Esophagus muscularis mucosa (tissue), 3 donors: Measurements from ENCODE around the gene EDC3.

Experiments used
- POLR2AphosphoS5 ChIP-seq, 2 donors: sonication (generic); formaldehyde crosslinking; IDR thresholded peaks; one replicate each; pipeline ENCODE4 v1.6.1; 2017; ENCODE audit warnings: antibody characterized with exemption in 2 of 2
- TF ChIP-seq, protein P1 (sequence below), 3 experiments: fragments of 200-600 bp in 2 of 3; fragments of 450-650 bp in 1 of 3; sonication (generic) in 2 of 3; IDR thresholded peaks; one replicate each; pipeline ENCODE4 v1.5.1; 2017 to 2019; ENCODE audit warnings: antibody characterized with exemption in 3 of 3, mild to moderate bottlenecking in 2 of 3, moderate library complexity in 1 of 3

DNA sequence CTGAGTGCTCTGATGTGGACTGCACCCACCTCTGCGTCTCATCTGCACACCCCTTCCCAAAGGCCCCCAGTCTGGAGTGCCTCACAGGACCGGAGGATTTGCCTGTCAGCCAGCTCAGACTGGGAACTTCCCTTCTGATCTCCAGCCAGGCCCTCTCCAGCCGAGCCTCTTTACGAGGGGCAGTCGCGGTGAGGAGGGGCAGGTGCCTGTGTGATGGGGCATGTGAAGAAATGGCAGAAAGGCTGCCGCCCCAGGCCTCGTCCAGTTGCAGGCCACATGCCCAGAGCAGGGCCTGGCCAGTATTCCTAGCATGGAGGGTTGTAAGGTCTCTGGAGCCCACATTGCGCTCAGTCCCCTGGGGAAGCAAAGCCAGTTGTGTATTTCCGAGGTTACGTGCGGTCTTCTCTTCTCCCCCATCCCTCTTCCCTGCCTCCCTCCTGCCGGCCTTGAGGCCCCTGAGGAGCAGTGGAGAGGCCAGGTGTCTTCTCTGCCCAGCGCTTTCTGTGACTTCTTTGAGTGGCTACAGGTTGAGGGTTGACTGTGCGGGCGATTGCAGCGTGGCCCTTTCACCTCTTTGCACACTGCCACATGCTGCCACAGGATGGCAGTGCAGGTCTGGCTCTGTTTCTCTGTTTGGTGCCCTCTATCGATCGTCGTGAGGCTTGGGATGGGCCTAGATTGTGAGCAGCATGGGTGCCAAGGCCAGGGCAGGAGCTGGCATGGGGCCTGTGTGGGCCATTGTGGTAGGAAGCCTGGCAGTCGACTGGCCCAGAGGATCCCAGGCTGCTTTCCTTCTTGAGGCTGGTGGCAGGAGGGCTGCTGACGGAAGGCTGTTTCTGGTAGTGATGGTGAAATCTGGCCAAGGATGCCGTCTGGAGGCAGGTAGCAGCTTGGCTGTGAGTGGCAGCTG lies 74.9 kb downstream of the EDC3 start:
- peak in 1 of 2 donors; percentile 8 for TF ChIP-seq POLR2AphosphoS5 (IDR thresholded peaks at IDR 0.05)
- TF ChIP-seq, protein P1, sequence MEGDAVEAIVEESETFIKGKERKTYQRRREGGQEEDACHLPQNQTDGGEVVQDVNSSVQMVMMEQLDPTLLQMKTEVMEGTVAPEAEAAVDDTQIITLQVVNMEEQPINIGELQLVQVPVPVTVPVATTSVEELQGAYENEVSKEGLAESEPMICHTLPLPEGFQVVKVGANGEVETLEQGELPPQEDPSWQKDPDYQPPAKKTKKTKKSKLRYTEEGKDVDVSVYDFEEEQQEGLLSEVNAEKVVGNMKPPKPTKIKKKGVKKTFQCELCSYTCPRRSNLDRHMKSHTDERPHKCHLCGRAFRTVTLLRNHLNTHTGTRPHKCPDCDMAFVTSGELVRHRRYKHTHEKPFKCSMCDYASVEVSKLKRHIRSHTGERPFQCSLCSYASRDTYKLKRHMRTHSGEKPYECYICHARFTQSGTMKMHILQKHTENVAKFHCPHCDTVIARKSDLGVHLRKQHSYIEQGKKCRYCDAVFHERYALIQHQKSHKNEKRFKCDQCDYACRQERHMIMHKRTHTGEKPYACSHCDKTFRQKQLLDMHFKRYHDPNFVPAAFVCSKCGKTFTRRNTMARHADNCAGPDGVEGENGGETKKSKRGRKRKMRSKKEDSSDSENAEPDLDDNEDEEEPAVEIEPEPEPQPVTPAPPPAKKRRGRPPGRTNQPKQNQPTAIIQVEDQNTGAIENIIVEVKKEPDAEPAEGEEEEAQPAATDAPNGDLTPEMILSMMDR (IDR thresholded peaks at IDR 0.05): peak; percentile 47 to 65 (median 49)
